Cardiac muscle cell (in vitro differentiated cells and primary cell): ENCODE measurements around the gene PCNX2. TPM values are rescaled to one million over a fixed set of nuclear protein-coding genes. Genes with fewer than 3 reads are reported as not detected.

Experiments
- DNase-seq, 2 donors: peaks; one replicate each; pipeline versions ENCODE4 v3.0.0 to v3.0.0-alpha.2; 2010 to 2017; ENCODE audit warnings: low read depth in 1 of 2, low spot score in 1 of 2
- H3K27ac ChIP-seq: fragments of 200-600 bp; sonication (generic); 2 replicates; pipeline ENCODE4 v1.5.1; 2016
- H3K27me3 ChIP-seq: fragments of 200-600 bp; sonication (generic); 2 replicates; pipeline ENCODE4 v1.6.0; 2016; ENCODE audit warnings: control low read depth
- H3K36me3 ChIP-seq: fragments of 200-600 bp; sonication (generic); 2 replicates; pipeline ENCODE4 v1.5.1; 2016; ENCODE audit warnings: control low read depth
- H3K4me1 ChIP-seq: fragments of 200-600 bp; sonication (generic); 2 replicates; pipeline ENCODE4 v1.8.1; 2017; ENCODE audit warnings: low read depth, mild to moderate bottlenecking, mixed run types
- H3K4me3 ChIP-seq: fragments of 200-600 bp; sonication (generic); 2 replicates; pipeline ENCODE4 v1.5.1; 2016; ENCODE audit warnings: mild to moderate bottlenecking
- H3K9me3 ChIP-seq: fragments of 200-600 bp; sonication (generic); 2 replicates; pipeline ENCODE4 v1.5.1; 2017; ENCODE audit warnings: low read depth, mild to moderate bottlenecking, control low read depth
- polyA plus RNA-seq: library from polyadenylated mRNA; unstranded; fragments of >200 nt; fragmentation: Nextera tagmentation; extraction: Ambion mirVana; gene quantifications from 2 replicates; pipeline ENCODE4 v1.2.1, GENCODE V29; 2016
- total RNA-seq: library from RNA; depleted of rRNA; stranded (reverse); fragments of >200 nt; gene quantifications from 2 replicates; pipeline ENCODE4 v1.2.3, GENCODE V29; 2016
- TF ChIP-seq, protein P1 (sequence below): IDR thresholded peaks from 2 replicates; pipeline ENCODE4 v1.5.1; 2012; ENCODE audit warnings: low read depth, mild to moderate bottlenecking, low read length

PCNX2 gene
- total and polyA plus RNA-seq, 2 experiments from 2014 or later, result 3.9 to 5.1 TPM

DNA sequence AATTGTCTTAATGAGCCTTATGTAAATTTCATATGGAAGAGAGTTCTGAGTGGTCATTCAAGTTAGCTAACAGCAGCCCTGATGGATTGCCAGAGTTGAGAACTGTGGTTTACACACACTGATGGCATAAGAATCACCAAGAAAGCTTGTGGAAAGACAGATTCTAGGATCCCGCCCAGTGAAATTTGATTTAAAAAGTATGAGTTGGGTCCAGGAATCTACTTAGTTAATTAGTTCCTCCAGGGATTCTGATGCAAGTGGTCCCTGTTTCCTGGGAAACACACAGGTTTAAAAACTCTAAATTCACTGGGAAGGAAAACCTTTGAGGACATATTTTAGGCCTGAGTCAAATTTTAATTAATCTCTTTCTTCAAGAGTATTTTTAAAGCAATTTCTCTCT, 200.8 kb downstream of the PCNX2 start:
- no peak overlapping the region for H3K4me3 ChIP-seq
- H3K27ac ChIP-seq, result peak overlapping the region; percentile 0
- H3K27me3 ChIP-seq, result no peaks in the 10 kb centered on the region
- H3K36me3 ChIP-seq, result no peaks in the 10 kb centered on the region
- no peaks in the 10 kb centered on the region for H3K9me3 ChIP-seq
- peaks cover 14% of the 10 kb centered on the region for H3K4me1 ChIP-seq
- TF ChIP-seq, protein P1, sequence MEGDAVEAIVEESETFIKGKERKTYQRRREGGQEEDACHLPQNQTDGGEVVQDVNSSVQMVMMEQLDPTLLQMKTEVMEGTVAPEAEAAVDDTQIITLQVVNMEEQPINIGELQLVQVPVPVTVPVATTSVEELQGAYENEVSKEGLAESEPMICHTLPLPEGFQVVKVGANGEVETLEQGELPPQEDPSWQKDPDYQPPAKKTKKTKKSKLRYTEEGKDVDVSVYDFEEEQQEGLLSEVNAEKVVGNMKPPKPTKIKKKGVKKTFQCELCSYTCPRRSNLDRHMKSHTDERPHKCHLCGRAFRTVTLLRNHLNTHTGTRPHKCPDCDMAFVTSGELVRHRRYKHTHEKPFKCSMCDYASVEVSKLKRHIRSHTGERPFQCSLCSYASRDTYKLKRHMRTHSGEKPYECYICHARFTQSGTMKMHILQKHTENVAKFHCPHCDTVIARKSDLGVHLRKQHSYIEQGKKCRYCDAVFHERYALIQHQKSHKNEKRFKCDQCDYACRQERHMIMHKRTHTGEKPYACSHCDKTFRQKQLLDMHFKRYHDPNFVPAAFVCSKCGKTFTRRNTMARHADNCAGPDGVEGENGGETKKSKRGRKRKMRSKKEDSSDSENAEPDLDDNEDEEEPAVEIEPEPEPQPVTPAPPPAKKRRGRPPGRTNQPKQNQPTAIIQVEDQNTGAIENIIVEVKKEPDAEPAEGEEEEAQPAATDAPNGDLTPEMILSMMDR, result no peak
- DNase-seq, result no peak

DNA sequence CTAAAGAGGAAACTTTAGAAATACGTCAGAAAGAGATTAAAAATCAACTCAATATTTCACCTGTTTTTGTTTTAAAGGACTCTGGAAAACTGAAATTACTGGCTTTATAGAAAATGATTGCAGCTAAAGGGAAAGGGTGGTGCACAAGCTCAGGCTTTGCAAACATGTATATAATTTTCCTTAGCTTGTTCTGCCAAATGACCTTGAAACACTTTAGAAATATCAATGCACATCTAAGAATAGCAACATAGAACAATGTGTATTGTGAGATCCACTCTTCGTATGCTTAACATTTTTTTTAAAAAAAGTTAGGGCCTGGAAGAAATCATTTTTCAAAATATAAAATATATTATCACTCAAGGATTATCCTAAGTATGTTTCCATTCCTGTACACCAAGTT, 201.3 kb downstream of the PCNX2 start:
- no peak overlapping the region for H3K4me3 ChIP-seq
- no peaks in the 10 kb centered on the region for H3K27me3 ChIP-seq
- H3K9me3 ChIP-seq, result no peaks in the 10 kb centered on the region
- H3K4me1 ChIP-seq, result peaks cover 14% of the 10 kb centered on the region
- no peak for DNase-seq
- H3K27ac ChIP-seq, result peak overlapping the region; percentile 0
- H3K36me3 ChIP-seq, result no peaks in the 10 kb centered on the region
- TF ChIP-seq, protein P1, result no peak

DNA sequence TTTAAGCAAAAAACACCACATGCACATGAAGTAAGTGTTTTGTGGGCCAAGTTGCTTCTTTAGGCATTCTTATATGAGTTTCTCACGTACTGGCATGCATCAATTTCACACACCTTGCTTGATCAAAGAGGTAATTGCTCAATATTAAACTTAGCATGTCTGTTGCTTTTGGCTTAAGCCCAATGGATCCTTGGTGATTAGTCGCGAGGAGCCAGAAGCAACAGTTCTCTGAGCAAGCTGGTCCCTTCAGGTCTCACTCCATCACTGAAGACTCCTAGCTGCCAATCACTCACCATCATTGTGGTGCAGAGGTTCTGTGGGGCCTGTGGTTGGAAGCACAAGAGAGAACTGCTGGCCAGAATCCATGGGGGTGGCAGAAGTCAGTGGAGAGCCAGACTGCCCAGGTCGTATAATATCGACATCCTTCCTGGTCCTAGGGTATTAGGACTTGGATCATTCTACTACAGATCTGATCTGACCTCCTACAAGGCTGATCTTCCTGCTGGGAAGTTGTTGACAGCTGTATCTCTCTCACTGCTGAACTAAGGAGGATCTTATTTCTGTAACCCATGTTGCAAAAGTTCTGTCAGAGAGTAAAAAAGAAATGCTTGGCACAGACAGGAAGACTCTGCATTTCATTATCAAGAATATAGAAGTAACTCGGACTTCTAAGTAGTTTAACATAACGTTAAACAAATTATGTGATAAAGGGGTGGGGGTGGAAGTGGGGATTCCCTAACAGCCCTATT, 204.6 kb downstream of the PCNX2 start:
- Histone ChIP-seq H3K36me3 (no peaks in the 10 kb centered on the region), H3K27me3 (no peaks in the 10 kb centered on the region), H3K27ac (no peak overlapping the region), H3K4me1 (peaks cover 9% of the 10 kb centered on the region), H3K9me3 (no peaks in the 10 kb centered on the region), H3K4me3 (no peak overlapping the region)
- TF ChIP-seq, protein P1, result no peak
- DNase-seq, result no peak

DNA sequence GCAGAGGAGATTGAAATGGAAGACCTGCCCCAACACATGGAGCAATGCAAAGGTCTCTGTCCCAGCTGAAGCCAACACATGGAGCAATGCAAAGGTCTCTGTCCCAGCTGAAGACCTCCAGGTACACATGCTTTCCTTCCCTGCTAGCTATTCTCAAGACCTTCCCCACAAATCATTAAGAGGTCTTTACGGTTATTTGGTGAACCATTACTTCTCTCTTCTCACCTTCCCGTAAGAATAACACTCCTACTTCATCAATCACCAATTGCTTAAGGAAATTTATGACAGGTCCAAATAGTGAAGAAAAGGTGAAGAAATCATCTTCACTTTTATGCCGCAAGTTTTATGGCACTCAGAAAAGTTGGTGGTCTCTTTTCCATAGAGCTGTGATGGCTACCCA, 206.3 kb downstream of the PCNX2 start:
- H3K27me3 ChIP-seq, result no peaks in the 10 kb centered on the region
- TF ChIP-seq, protein P1, result no peak
- DNase-seq, result no peak
- no peaks in the 10 kb centered on the region for H3K9me3 ChIP-seq
- no peaks in the 10 kb centered on the region for H3K36me3 ChIP-seq
- H3K4me1 ChIP-seq, result peaks cover 4% of the 10 kb centered on the region
- H3K27ac ChIP-seq, result no peak overlapping the region
- no peak overlapping the region for H3K4me3 ChIP-seq

DNA sequence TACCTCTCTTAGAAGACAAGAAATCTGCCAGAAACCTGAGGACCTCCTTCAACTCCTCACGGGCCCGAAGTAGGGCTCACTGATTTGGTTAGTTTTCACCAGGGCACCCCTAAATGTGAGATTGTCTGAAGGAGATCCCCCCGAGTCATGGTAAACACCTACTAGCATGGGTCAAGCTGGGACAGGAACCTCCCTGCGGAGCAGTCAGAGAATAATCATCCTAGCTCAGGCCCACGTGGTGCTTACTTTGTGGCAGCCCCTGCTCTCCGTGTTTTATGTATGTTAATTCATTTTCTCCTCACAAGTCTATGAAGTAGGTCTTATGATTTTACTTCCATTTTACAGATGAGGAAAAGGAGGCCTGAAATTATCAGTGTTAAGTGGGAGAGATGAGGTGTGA, 206.9 kb downstream of the PCNX2 start:
- Histone ChIP-seq H3K4me1 (no peaks in the 10 kb centered on the region), H3K4me3 (no peak overlapping the region), H3K27ac (no peak overlapping the region), H3K27me3 (no peaks in the 10 kb centered on the region), H3K36me3 (no peaks in the 10 kb centered on the region), H3K9me3 (no peaks in the 10 kb centered on the region)
- no peak for DNase-seq
- TF ChIP-seq, protein P1, result no peak
